HG02970 (cell line): ENCODE results near the gene ACAN.

Experiments used
- ATAC-seq: cut with Tn5 transposase; IDR thresholded peaks from one replicate; pipeline ENCODE4 v1.9.1; 2021; ENCODE audit warnings: mild to moderate bottlenecking, moderate library complexity, moderate number of reproducible peaks; ENCODE audit not compliant: unreplicated experiment, low FRiP score

Gene ACAN

DNA sequence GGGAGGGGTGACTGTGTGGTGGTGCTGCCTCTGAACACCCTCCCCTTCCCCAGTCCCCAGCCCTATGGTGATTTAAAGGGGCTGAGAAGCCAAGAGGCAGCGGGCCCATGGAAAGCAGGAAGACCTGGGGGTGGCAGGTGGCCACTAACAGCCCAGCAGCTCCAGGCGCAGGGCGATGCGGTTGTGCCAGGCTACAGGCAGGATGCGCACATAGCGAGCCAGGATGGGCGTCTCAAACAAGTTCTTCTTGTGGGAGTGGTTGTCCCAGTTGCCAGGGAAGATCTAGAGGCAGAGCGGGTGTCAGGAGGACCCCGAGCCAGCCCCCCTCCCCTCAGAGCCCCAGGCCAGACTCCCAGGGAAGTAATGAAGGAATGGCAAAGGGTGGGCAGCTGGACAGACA lies 96.0 kb downstream of the ACAN start:
- no peak for ATAC-seq

DNA sequence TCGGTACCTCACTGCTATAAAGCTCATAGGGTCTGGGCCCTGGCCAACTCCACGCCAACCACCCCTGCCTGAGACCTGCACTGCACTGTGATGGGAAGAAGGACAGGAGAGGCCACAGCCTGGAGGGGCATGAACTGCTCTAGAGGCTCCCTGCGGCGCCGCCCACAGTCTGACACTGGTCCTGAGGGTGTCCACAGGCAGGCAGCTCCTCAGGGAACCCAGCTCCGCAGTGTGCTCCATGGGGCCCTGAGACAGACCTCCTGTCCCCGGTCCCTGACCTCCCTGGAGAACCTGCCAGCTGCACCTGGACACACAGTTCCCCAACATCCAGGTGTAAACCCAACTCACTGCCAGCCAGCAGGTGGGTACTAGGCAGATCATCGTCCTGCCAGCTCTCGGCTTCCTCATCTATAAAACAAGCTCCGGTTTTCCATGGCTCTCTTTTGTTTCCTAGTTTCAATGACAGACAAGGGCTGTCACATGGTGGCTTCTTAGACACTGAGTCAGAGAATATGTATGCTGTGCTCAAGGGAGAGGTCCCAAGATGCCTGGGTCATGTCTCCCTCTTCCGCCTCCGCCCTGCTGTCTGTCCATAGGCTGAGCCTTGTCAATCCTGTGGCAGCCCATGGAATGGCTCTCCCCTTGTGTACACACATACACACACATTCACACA lies 97.2 kb downstream of the ACAN start:
- no peak for ATAC-seq

DNA sequence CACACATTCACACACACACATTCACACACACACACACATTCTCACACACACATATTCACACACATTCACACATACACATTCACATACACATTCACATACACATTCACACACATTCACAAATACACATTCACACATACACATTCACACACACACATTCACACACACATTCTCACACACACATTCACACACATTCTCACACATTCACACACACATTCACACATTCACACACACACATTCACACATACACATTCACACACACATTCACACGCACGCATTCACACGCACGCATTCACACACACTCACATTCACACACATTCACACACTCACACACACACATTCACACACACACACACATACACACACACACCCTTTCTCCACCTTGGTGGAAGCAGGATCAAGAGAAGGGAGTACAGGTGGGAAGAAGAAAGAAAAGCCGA lies 97.8 kb downstream of the ACAN start:
- no peak for ATAC-seq

DNA sequence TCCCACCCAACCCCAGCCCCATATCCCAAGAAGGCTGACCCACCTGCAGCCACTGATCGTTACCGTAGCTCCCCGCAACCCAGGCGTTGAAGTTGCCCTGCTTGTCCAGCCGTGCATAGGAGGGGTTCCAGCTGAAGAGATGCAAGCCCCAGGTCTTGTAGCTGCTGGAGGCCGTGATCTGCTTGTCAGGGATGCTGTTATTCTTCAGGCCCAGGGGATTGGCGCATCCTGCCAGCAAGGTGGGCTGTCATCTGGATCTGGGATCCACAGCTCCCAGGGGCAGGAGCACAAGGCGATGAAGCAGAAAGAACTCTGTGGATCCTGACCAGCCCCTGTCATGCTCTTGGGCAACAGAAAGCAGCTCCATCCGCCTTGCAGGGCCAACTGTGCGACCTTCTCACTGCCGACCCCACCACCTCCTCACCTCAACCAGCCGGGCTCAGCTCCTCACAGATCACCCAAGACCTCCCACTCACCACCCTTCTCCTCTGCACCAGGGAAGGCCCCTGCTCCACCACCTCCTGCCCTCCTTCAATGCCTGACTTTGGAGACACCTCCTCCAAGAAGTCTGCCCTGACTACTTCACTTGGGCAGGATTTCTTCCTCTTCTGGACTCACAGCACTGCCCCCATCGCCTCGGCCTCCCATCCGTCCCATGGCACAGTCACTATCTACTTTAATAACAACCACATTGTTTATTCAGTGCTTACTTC lies 98.4 kb downstream of the ACAN start:
- no peak for ATAC-seq

DNA sequence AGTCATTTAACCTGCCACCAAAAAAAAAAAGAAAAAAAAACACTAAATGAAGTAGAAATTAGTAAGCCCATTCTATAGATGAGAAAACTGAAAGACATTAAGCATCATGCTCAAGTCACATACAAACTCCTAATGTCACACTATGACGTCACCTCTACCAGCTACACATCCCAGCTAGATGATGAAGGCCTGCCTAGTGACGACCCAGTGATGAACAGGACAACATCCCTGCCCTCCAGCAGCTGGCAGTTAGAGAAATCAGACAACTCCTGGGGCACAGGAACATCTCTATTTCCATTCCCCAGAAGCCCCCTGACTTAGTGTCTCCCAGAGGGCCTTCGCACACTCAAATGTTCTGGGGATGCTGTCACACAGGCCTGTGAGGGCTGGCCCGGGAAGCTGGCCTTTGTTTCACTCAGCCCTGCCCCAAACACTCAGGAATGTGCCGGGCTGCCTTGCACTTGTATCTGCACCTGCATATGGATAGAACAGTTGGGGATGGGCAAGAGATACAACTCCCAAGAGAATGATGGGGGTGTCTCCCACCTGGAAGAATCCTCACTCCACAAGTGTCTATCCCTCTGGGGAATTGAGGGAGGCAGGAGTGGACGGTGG lies 99.1 kb downstream of the ACAN start:
- no peak for ATAC-seq

DNA sequence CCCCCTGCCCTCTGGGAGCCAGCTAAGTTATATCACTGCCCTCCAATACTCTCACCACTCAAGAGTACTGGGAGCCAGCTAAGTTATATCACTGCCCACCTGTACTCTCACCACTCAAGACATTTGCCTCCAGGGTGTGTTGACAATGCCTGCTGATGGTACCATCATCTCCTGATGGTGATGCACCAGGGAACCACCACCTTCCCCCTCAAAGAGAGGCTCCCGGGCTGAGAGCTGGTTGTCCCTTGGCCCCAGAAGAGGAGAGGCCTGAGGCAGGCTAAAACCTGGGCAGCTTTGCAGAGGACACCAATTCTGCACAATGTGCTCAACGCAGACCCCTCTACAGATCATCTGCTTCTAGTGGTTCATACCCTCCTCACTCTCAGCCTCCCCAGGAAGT lies 99.6 kb downstream of the ACAN start:
- no peak for ATAC-seq

DNA sequence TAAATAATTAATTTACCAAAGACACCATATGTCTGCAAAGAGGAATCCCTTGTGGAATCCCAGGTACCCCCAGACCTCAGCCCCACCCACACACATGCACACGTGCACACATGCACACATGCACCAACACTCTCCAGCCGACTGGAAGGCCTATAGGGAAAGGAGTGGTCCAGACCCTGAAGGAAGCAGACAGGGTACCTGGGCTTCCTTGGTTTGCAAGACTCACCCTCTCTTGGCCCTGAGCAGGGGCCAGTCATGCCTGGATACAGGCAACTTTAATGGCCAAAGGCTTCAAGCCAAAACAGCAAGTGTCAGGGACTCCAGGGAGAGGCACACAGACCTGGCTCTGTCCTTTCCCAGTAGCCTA lies 101.0 kb downstream of the ACAN start:
- ATAC-seq = no peak

DNA sequence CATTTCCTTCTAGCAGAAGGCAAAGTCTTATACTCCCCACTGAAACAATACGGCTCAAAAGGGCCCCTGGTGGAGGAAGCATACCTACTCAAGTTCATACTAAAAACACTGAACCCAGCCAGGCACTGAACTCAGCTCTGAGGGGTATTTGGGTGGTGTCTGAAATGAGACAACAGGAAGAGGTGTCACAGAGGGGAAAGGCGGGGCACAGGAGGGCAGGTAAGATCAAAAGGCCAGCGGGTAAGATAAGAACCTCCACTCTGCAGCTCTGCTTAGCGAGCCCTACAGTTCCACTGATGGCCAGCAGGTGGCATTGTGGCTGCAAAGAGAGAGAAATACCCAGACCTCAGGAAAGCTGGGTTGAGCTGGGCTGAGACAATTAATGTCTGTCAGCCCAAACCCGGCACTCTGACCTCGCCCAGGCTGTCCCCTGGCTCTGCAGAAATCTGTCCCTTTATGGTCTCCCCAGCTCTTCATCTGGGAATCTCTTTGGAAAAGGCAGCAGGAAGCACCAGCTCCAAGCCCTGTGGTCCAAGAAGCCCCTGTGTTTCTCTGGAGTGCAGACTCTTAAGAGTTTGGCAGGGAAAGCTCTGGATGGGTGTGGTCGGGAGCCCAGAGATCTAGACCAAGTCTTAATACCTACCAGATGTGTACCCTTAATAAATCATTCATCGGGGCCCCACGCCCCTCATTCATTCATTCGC lies 101.5 kb downstream of the ACAN start:
- peak; percentile 77 for ATAC-seq

DNA sequence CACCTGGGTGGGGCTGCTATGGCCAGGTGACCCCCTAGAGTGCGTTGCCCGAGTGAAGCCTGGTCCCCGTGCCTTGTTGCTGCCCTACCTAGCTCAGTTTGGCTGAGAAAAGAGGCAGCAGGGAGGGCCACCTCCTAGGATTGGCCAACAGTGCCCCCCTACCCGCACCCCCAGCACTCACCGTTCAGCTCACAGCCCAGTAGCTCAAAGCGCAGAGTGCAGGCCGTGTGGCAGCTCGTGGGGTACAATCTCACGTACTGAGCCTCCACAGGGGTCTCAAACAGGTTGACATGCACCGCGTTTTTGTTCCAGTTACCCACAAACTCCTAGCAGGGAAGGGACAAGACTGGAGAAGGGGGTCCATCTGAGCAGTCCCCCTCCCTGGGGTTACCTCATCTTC lies 102.3 kb downstream of the ACAN start:
- no peak for ATAC-seq

DNA sequence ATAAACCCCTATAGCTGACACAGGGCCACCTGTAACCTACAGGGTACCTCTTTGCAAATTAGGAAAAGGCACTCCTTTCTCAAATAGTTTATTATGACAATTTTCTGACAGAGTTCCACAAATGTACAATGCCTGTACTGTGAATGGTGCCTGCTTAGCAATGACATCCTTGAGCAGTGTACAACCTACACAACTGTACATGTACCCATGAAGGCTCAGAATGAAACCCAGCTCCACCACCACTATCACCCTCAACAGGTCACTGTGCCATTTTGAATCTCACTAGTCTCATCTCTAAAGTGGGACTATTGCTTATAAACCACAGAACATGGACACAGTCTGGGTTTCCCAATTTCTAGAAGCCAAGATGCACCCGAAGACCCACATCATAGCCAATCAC lies 102.9 kb downstream of the ACAN start:
- no peak for ATAC-seq

DNA sequence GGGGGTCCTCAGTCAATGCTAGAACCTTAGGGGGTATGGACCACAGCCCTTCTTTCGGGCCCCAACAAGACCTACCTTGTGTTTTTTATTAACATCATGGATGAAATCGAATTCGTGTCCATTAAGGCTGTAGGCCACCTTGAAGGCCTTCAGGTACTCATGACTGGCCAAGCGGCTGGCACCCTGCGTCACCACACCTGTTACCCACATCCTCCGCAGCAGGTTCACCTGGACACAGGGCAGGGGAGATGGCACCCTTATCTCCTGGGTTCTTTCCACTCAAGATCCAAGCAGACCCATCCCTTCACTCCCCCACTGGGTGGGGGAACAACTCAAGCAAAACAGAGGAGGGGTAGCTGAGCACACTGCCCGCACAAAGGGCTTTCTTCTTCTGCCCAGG lies 103.3 kb downstream of the ACAN start:
- ATAC-seq = no peak

DNA sequence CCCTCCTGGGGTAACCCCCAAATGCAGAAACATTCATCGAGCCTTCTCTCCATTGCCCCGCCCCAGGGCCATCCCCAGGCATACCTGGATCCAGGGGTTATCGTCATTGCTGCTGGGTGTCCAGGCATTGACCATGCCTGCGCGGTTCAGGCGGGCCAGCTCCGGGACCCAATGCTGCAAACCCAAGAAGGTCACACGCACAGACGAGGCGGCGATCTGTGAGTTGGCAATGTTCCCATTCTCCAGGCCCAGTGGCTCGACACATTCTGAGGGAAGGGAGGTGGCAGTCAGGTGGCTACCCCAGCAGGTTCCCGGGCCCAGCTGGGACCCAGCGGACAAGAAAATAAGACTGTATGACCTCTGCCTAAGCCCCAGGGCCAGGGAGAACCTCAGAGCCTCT lies 103.9 kb downstream of the ACAN start:
- no peak for ATAC-seq

DNA sequence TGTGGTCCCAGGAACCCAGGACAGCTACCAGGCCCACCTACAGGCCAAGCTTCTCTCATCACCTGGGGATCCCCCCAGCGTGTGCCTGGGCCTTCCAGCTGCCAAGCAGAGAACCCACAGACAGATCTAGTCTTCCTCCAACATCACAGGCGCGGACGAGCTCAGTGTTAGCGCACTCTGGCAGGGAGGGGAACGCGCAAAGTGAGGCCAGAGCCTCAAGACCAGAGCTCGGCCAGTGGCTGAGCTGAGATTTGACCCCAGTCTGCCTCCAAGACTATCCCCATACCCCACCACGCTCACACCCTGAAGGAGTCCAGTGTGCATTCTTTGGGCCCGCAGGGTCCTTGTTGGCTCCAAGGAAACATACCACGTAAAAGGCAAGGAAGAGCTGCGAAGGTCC lies 104.9 kb downstream of the ACAN start:
- ATAC-seq = no peak

DNA sequence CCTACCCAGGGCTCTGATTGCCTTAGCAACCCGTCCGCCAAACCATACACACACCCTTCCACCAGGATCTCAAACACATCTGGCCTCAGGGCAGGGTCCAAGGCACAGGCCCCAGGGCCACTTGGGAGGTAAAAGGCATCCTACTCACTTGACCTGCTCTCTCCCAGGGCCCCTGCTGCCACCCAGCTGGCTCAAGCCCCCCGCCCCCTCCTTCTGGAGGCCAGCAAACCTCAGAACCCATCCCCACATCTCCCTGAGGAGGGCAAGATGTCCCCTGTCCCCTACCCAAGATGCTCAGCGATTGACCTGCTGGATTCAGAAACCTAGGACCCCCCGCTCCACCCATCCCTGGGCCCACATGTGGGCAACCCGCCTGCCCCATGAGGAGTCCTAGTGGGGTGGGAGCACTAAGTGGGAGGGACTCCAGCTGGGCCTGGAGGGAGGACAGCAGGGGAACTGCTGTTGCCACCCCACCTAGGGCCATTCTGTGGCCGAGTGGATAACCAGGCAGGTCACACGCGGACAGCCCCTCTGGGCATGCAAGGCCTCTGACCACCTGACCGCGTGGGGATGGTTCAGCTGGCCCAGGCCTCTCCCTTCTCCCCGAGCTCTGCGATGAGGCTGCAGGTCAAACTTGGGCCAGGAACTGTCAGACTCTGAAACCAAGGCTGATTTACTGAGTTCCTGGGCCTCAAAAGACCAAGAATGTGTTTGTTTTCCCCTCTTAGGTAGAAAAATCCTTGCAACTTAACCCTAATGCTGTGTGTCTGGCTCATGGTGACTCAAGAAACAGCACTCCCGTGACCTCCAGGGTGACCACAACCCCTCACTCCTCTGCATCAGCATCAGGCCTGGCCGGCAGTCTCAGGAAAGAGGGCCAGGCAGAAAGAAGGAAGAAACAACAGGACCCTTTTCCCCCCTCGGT lies 105.7 kb downstream of the ACAN start:
- no peak for ATAC-seq

DNA sequence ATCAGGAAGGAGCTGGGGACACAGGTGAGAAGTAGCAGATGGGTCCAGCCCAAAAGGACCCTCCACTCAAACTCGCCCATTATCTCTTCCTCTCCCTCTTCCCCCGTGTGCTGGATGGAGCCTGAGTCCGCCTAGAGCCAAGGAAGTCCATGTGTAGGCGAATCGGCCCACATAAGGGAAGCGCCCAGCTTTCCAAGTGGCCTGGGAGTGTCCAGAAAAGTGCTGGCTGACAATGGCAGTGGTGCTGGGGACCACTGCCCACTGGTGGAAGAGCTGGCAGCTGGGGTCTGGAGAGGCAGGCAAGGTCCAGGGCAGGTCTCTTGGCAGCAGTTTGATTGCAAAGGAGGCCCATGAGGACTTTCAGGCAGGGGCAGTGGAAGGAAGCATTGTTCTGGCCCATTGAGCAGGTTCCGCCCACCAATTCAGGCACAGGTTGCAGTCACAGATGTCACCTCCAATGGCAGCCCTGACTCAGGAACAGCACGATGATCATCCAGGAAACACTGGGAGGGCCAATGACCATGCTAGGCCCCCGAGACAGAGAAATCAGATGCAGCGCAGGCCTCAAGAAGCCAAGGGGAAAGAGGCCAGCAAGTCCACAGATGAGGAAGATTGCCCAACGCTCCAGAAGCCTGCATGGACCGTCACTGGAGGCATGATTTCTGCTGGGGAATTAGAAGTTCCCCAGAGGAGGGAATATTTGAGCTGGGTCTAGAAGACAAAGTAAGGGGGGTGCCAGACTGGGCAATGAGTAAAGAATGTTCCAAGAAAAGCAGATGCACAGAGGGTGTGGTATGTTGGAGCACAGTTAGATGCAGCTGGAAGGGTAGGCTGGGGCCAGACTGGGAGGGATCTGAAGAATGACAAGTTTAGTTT lies 107.0 kb downstream of the ACAN start:
- ATAC-seq = no peak

DNA sequence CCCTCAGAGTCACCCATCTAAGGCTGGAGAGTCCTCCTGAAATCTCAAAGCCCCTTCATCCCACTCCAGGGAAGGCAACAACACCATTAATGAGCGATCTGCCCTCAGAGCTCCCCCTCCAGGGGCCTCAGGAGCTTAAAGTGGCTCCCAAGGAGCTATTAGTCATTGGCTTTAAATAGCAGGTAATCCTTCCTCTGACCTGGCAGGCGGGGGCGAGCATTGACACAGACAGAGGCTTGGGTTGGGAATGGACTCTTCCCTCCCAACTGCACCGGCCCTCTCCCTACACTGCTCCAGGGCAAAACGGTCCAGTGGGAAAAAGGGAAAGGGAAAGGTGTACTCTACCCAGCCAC lies 108.5 kb downstream of the ACAN start:
- no peak for ATAC-seq

DNA sequence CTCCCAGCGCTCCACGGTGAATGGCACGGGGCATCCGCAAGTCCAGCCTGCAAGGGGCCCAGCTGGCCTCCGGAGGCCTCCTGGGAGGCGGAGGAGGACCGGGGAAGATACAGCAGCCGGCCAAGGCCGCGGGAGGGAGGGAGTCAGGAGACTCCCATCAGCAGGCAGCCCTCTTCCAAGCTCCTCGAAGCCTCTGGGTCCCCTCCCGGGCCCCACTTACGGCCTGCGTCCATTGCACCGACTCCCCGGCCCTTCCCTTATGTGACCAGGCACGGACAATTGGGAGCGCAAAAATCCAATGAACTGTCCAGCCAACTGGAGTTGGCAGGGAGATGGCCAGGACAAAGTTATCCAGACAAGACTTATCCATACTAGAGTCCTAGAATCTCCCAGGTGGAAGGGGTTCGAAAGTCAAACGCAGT lies 109.3 kb downstream of the ACAN start:
- no peak for ATAC-seq

DNA sequence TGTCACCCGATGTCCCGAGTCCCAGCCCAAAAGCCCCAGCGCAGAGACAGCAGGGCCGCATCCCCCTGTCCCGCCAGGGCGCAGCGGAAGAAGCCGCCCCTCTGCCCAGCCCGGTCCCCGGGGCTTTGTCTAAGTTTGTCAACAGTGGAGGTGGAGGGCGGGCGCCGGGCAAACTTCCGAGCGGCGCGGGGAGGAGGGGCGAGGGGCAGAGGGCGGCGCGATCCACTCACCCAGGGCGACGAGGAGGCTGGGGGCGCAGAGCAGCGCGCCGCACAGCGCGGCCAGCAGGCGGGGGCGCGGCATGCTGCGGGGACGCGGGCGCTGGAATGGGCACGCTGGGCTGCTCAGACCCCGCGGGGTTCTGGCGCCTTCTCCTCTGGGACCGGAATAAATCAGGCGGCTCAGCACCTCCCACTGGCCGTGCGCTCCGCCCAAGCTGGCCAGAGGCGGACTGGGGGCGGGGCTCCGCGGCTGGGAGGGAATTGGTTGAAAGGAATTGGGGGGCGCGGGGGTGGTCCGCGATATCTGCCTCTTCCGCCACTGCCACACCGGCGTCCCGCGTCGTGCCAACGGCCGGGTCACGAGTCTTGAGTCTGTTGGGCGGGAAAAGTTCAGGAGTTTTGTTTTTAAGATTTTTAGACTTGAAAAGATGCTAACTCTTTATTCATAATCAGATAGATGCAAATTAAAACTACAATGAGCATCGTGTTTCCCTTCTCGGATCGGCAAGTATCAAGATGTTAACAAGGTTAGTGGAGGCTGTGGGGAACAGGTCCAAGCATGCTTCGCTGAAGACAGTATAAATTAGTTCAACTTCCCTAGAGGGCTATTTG lies 110.0 kb downstream of the ACAN start, which contains the start of gene MFGE8:
TSS of gene MFGE8 (minus strand) at position 363 of the 833 bp plus-strand sequence. CDS start at position 303, 60 bp downstream.
- peak; percentile 80 for ATAC-seq

DNA sequence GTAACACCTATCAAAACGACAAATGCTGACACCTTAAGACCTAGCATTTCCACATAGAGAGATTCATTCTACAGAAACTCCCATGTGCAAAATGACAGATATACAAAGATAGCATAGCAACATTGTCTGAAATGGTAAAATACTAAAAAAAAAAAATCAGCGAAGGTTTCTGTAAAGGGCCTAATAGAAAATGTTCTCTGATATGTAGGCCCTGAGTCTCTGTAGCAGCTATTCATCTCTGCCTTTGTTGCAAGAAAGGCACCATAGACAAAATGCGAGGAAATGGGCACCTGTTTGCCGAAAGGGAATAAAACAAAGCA lies 110.6 kb downstream of the ACAN start:
- ATAC-seq = no peak
